HepG2 (cell line): ENCODE measurements around the gene SLCO3A1. TPM values are rescaled to one million over a fixed set of nuclear protein-coding genes. Genes with fewer than 3 reads are reported as not detected.

ENCODE experiments used
- ATAC-seq: fragments of 200-7000 bp; cut with Tn5 transposase; 3 replicates; pipeline ENCODE4 v1.9.1; 2020; ENCODE audit warnings: mild to moderate bottlenecking, moderate library complexity
- BruUV-seq: library from RNA; stranded (reverse); fragments of 400-500 nt; replicated peaks from 2 replicates; lab custom pipeline; 2021; lab: Mats Ljungman, UMichigan
- CTCF ChIA-PET: fragments of 300-600 bp; formaldehyde crosslinking; extraction: SDS; loops from one replicate; lab custom pipeline; 2021; ENCODE audit warnings: low total read pairs, inconsistent platforms, low intra/inter-chr PET ratio; lab: Yijun Ruan, JAX
- POLR2A ChIA-PET: fragments of 350-600 bp; sonication (Branson Sonifier 250); formaldehyde crosslinking; loops from one replicate; lab custom pipeline; 2020; ENCODE audit warnings: antibody characterized with exemption, inconsistent platforms; lab: Yijun Ruan, JAX
- DNase-seq: peaks from one replicate; pipeline ENCODE4 v3.0.0-alpha.2; 2015; ENCODE audit warnings: low spot score
- FAIRE-seq: peaks from 3 replicates; lab custom pipeline; 2011; peaks lifted over from hg19 to GRCh38; lab: Jason Lieb, UNC
- H2AFZ ChIP-seq: one replicate; pipeline ENCODE4 v1.6.1; 2011; ENCODE audit warnings: low read length, inconsistent platforms
- H3K27ac ChIP-seq: fragments of 300-600 bp; 3 replicates; pipeline ENCODE4 v1.8.0; 2011; ENCODE audit warnings: mixed run types, mild to moderate bottlenecking, mixed read lengths, low read length, inconsistent platforms; ENCODE audit not compliant: insufficient read depth; ENCODE audit errors: extremely low read length
- H3K27me3 ChIP-seq, 2 experiments: fragments of 200-600 bp in 1 of 2; 2 replicates in 1 of 2; 3 replicates in 1 of 2; pipeline versions ENCODE4 v1.6.0 to v1.8.0; 2011; ENCODE audit warnings: low read length in 2 of 2, mild to moderate bottlenecking in 2 of 2, moderate library complexity in 2 of 2, inconsistent platforms in 1 of 2; ENCODE audit not compliant: insufficient read depth in 2 of 2, control insufficient read depth in 1 of 2
- H3K36me3 ChIP-seq, 2 experiments: fragments of 200-600 bp in 1 of 2; replicated peaks in 1 of 2; 2 replicates in 1 of 2; 3 replicates in 1 of 2; pipeline versions ENCODE4 v1.5.1 to v1.8.0; 2011; ENCODE audit warnings: low read length in 2 of 2, inconsistent platforms in 1 of 2; ENCODE audit not compliant: insufficient read depth in 2 of 2, control insufficient read depth in 1 of 2
- H3K4me1 ChIP-seq: 2 replicates; pipeline ENCODE4 v1.5.1; 2012; ENCODE audit warnings: low read length, inconsistent platforms; ENCODE audit not compliant: insufficient read depth
- H3K4me2 ChIP-seq: 2 replicates; pipeline ENCODE4 v1.6.0; 2011; ENCODE audit warnings: low read depth, low read length, inconsistent platforms
- H3K4me3 ChIP-seq, 3 experiments: fragments of 200-600 bp in 1 of 3; sonication (generic), shearing (Covaris generic) in 1 of 3; replicated peaks in 1 of 3; 2 replicates each; pipeline ENCODE4 v1.5.1; 2011 to 2016; ENCODE audit warnings: low read length in 3 of 3, inconsistent platforms in 2 of 3, low read depth in 2 of 3, mild to moderate bottlenecking in 2 of 3, control low read depth in 1 of 3, mixed read lengths in 1 of 3; ENCODE audit not compliant: insufficient read depth in 1 of 3
- H3K79me2 ChIP-seq: one replicate; pipeline ENCODE4 v1.6.1; 2011; ENCODE audit warnings: low read length, inconsistent platforms; ENCODE audit not compliant: insufficient read depth
- H3K9ac ChIP-seq: 2 replicates; pipeline ENCODE4 v1.6.0; 2011; ENCODE audit warnings: mild to moderate bottlenecking, low read depth, low read length, inconsistent platforms; ENCODE audit not compliant: insufficient read depth
- H3K9me3 ChIP-seq: 2 replicates; pipeline ENCODE4 v1.5.1; 2012; ENCODE audit warnings: mild to moderate bottlenecking, low read length
- H4K20me1 ChIP-seq: 2 replicates; pipeline ENCODE4 v1.6.0; 2011; ENCODE audit warnings: inconsistent platforms, mild to moderate bottlenecking, low read length, moderate library complexity; ENCODE audit not compliant: insufficient read depth
- E2F5 ChIP-seq: sonication (generic); formaldehyde crosslinking; conservative IDR thresholded peaks from 2 replicates; pipeline ENCODE4 v1.4.0; 2020; ENCODE audit warnings: missing genetic modification reagents
- FOXA1 ChIP-seq, 2 experiments: fragments of 450-650 bp in 1 of 2; sonication (generic) in 1 of 2; formaldehyde crosslinking in 1 of 2; IDR thresholded peaks; 2 replicates each; pipeline versions ENCODE4 v1.4.0 to v1.6.1; 2016 to 2020; ENCODE audit warnings: missing genetic modification reagents in 1 of 2
- GTF2F1 ChIP-seq: fragments of 150-350 bp; IDR thresholded peaks from 2 replicates; pipeline ENCODE4 v1.6.1; 2014; ENCODE audit warnings: low read length
- KDM4B ChIP-seq: sonication (generic); formaldehyde crosslinking; IDR thresholded peaks from 2 replicates; pipeline ENCODE4 v1.4.0; 2020; ENCODE audit warnings: missing genetic modification reagents
- SSRP1 ChIP-seq: IDR thresholded peaks from 2 replicates; pipeline ENCODE4 v1.6.1; 2016; ENCODE audit warnings: control low read depth
- ZBTB1 ChIP-seq: sonication (generic); formaldehyde crosslinking; IDR thresholded peaks from 2 replicates; pipeline ENCODE4 v1.4.0; 2020; ENCODE audit warnings: missing genetic modification reagents, borderline replicate concordance
- ZNF530 ChIP-seq: sonication (generic); formaldehyde crosslinking; IDR thresholded peaks from 2 replicates; pipeline ENCODE4 v1.5.0; 2020; ENCODE audit warnings: low read depth, mild to moderate bottlenecking, missing genetic modification reagents
- ZNF660 ChIP-seq: sonication (generic); formaldehyde crosslinking; IDR thresholded peaks from 2 replicates; pipeline ENCODE4 v1.5.1; 2020; ENCODE audit warnings: mild to moderate bottlenecking, low read depth, missing genetic modification reagents, borderline replicate concordance
- WGBS: methylation state at CpG from one replicate; pipeline ENCODE4 v1.1.6; 2017; ENCODE audit warnings: low lambda C conversion rate; 5-methylcytosine and 5-hydroxymethylcytosine counted together
- in situ Hi-C: cut with HindIII; loops from 2 replicates; pipeline ENCODE4 v1.10.0; 2017; ENCODE audit warnings: low pct_unique_long_range_greater_than_20kb; ENCODE audit not compliant: extremely low pct_ligation_motif_present
- intact Hi-C: fragments of 100-400 bp; cut with micrococcal nuclease; formaldehyde crosslinking; loops from one replicate; pipeline ENCODE4 v1.10.0; 2022; ENCODE audit not compliant: unreplicated experiment
- polyA plus RNA-seq, 8 experiments: library from polyadenylated mRNA; depleted of rRNA in 3 of 8; stranded (reverse) in 7 of 8; unstranded in 1 of 8; fragments of >200 nt; fragmentation: Illumina TruSeq in 4 of 8; extraction: Trizol in 4 of 8; gene quantifications; 2 replicates each; pipeline versions ENCODE4 v1.2.1 to v1.2.3, GENCODE V29; 2011 to 2016; ENCODE audit warnings: low read depth in 4 of 8, missing spikeins in 1 of 8, mixed read lengths in 1 of 8; ENCODE audit not compliant: insufficient read depth in 1 of 8
- total RNA-seq, 5 experiments: library from RNA; depleted of rRNA; stranded (reverse); fragments of >200 nt; fragmentation: Illumina TruSeq; extraction: Trizol; gene quantifications; 2 replicates each; pipeline ENCODE4 v1.2.3, GENCODE V29; 2016; ENCODE audit warnings: low read depth in 1 of 5

SLCO3A1 gene
- total and polyA plus RNA-seq, 2 of the 13 experiments (the other 11 are each of a cell fraction or from before 2014, with no cell fraction given), result 0.02 TPM; not detected in 1

DNA sequence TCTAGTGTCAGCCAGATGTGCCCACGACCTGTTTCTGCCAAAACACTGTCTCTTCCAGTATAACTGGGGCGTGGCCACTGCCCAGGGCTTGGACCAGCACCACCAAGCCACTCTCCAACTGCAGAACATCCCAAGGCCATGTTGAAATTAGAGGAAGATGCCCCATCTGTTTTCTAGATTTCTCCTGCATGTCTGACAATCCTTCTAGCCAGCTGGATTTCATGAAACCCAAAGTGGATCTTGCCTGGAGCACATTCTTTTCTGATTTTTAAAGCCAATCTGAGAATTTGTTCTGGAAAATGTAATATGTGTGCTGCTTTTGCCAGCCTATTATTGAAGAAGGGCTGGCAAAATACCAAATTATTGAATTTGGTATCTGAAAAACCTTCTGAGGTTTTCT, 182.5 kb downstream of the SLCO3A1 start (continued):
- TF ChIP-seq E2F5 (CRISPR knock-in tag), result no peak
- TF ChIP-seq, all 625 proteins: peak for 0

- DNase-seq, result no peak
- Histone ChIP-seq H2AFZ (no peak overlapping the region), H4K20me1 (no peaks in the 10 kb centered on the region), H3K9me3 (no peaks in the 10 kb centered on the region), H3K4me3 (no peak overlapping the region), H3K79me2 (no peaks in the 10 kb centered on the region), H3K27ac (no peak overlapping the region), H3K4me1 (no peaks in the 10 kb centered on the region), H3K9ac (no peak overlapping the region), H3K27me3 (peaks cover 0 to 5% of the 10 kb centered on the region in 2 experiments; a peak in 1 of 5 replicates), H3K4me2 (no peak overlapping the region), H3K36me3 (no peaks in the 10 kb centered on the region)
- intact Hi-C loops (no loop called here), in situ Hi-C loops (no loop called here)
- no TSS peak for BruUV-seq
- no peak for TF ChIP-seq ZNF660 (CRISPR knock-in tag)
- TF ChIP-seq KDM4B (CRISPR knock-in tag), result no peak
- TF ChIP-seq ZBTB1 (CRISPR knock-in tag), result no peak
- no peak for TF ChIP-seq FOXA1 (IDR thresholded peaks at IDR 0.05)
- TF ChIP-seq FOXA1 (CRISPR knock-in tag; IDR thresholded peaks at IDR 0.05), result no peak
- TF ChIP-seq SSRP1 (CRISPR knock-in tag), result no peak
- TF ChIP-seq GTF2F1, result no peak
- TF ChIP-seq ZNF530 (CRISPR knock-in tag), result no peak
- WGBS, result 4% methylated on average over 1 of the region's 1 CpG
- CTCF ChIA-PET, result no interaction called here
- ATAC-seq, result no peak
- FAIRE-seq, result no peak
- POLR2A ChIA-PET, result no interaction called here
These were observed 184.0 kb downstream of the SLCO3A1 start for GRCh38 chr15:92037491-92037890.
